NCI-H1105 treated with DMSO at 0.1 percent for 48 hours (cell line): Measurements from ENCODE around the gene POM121C.
"Not testable (repeated sequence)": the region's sequence is repeated elsewhere in the genome, so short reads cannot be mapped to it uniquely, and the experiment has no call there.

Source experiments
- DNase-seq: peaks from one replicate; lab custom pipeline; 2025; lab: John Stamatoyannopoulos, UW

The POM121C gene

GRCh38 chr7:75423481-75423880 is 62.6 kb downstream of the POM121C start:
- DNase-seq: not testable (repeated sequence)

DNA sequence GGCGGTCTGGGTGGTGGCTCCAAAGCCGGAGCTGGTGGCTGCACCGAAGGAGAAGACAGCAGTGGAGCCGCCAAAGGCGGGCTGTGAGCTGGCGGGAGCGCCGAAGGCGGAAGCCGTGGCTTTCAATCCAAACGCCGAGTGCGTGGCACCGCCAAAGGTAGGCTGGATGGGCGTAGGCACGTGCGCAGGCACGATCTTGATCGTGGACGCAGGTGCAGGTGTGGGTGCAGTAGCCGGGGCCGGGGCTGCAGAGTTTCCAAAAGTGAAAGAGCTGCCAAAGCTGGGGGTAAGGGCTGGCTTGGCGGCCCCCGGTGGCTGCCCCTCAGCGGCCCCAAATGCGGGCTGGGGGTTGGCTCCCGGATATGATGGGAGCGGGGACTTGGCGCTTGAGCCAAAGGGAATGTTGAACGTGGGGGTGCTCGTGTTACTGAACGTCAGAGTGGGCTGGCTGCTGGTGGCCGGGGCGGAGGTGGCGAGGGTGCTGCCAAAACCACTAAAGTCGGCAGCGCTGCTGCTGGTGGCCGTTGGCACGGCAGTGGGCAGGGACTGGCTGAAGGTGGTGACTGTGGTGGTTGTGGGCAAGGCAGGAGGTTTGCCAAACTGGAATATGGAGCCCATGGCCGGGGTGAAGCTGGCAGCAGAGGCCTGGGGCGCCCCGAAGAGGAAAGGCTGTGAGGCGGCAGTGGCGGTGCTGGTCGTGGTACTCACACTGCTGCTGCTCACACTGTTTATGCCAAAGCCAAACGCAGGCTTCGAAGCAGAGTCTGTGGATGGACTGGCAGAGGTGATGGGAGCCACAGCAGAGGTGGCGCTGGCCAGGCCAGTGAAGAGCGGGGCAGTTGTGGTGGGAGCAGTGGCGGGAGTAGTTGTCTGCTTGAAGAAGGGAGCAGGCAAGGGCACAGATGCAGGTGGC is 64.0 kb downstream of the POM121C start:
- DNase-seq: not testable (repeated sequence)

DNA sequence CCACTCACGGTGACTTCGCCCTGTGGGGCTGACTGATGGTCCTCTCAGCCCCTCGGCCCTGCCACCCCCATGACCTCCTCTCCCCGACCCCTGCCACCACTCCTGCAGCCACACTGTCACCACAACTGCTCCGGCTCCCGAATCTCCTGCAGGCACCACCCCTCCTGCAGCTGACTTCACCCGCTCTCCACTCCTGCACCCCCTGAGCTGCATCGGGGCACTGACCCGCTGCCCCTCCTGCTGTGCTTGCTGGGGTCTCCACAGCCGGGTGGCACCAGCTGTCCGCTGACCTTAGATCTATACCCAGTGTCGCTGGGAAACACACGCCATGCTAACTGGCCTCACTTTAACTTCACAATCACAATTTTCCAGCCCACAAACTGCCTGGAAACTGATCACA is 65.9 kb downstream of the POM121C start:
- not testable (repeated sequence) for DNase-seq

- DNase-seq: not testable (repeated sequence)
Measured at GRCh38 chr7:75419693-75420092, 66.4 kb downstream of the POM121C start.

GRCh38 chr7:75419210-75419609 is 66.9 kb downstream of the POM121C start:
- not testable (repeated sequence) for DNase-seq

GRCh38 chr7:75418292-75418858 is 67.7 kb downstream of the POM121C start:
- DNase-seq: not testable (repeated sequence)

GRCh38 chr7:75416787-75417186 is 69.3 kb downstream of the POM121C start:
- DNase-seq: not testable (repeated sequence)

- not testable (repeated sequence) for DNase-seq
Measured at GRCh38 chr7:75415829-75416373, 70.2 kb downstream of the POM121C start.

- not testable (repeated sequence) for DNase-seq
Measured at GRCh38 chr7:75415428-75415817, 70.7 kb downstream of the POM121C start.

GRCh38 chr7:75414708-75415427 is 71.2 kb downstream of the POM121C start:
- DNase-seq: not testable (repeated sequence)

GRCh38 chr7:75414204-75414603 is 71.9 kb downstream of the POM121C start:
- DNase-seq: not testable (repeated sequence)

GRCh38 chr7:75410823-75411173 is 75.3 kb downstream of the POM121C start:
- not testable (repeated sequence) for DNase-seq

DNA sequence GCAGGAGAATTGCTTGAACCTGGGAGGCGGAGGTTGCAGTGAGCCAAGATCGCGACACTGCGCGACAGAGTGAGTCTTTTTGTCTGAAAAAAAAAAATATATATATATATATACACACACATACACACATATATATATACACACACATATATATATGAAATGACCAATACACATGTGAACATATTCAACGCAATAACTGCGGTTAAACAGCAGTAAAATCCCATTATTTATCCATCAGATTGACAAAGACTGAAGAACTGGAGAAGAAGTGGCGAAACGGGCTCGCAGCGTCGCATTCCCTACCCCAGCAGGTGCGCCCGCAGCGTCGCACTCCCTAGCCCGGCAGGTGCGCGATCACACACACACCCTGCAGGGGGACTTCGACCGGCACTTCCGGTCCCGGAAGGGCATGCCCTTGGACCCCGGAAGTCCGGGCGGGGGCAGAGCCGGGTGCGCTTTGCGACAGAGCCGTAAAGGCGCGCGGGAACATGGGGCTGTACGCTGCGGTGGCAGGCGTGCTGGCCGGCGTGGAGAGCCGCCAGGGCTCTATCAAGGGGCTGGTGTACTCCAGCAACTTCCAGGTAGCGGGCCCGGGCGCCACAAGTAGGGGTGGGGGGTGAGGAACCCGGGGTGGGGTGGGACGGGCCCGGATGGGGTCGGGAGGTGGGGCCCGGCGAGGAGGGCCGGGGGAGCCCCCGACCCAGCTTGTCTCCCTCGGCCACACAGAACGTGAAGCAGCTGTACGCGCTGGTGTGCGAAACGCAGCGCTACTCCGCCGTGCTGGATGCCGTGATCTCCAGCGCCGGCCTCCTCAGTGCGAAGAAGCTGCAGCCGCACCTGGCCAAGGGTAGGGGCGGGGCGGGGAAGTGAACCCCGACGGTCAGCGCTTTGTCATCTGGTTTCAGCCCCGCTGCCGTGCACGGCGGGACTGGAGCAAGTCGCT is 75.9 kb downstream of the POM121C start:
- DNase-seq: not testable (repeated sequence)

DNA sequence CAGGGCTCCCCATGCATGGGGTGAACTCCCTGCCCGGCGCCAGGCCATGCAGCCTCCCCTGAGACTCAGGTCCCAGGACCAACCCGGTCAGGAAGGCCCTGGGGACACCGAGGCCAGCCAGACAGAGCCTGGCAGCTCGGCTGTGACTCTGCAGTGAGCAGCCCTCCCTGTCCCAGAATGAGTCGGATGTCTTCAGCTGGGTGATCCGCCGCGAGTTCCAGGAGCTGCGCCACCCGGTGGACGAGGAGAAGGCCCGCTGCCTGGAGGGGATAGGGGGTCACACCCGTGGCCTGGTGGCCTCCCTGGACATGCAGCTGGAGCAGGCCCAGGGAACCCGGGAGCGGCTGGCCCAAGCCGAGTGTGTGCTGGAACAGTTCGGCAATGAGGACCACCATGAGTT is 81.4 kb downstream of the POM121C start:
- not testable (repeated sequence) for DNase-seq

GRCh38 chr7:75403455-75404443 is 82.3 kb downstream of the POM121C start:
- not testable (repeated sequence) for DNase-seq

DNA sequence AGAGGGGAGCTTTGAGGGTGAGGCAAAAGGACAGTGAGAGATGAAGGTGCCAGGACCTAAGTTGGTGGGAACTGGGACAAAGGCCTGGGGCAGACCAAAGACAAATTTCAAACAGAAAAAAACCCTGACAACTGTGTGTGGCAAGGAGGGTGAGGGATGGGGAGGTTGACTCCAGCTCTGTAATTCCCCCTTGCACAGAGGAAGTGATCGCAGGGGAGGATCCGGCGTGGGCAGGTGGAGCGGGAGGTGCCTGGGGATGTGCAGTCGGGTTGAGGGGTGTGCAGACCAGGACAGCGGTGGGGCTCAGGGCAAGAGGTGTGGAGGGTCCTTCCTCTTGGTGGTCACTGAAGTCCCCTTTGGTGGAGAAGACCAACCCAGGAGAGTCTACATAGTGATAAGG is 85.5 kb downstream of the POM121C start:
- DNase-seq: not testable (repeated sequence)

DNA sequence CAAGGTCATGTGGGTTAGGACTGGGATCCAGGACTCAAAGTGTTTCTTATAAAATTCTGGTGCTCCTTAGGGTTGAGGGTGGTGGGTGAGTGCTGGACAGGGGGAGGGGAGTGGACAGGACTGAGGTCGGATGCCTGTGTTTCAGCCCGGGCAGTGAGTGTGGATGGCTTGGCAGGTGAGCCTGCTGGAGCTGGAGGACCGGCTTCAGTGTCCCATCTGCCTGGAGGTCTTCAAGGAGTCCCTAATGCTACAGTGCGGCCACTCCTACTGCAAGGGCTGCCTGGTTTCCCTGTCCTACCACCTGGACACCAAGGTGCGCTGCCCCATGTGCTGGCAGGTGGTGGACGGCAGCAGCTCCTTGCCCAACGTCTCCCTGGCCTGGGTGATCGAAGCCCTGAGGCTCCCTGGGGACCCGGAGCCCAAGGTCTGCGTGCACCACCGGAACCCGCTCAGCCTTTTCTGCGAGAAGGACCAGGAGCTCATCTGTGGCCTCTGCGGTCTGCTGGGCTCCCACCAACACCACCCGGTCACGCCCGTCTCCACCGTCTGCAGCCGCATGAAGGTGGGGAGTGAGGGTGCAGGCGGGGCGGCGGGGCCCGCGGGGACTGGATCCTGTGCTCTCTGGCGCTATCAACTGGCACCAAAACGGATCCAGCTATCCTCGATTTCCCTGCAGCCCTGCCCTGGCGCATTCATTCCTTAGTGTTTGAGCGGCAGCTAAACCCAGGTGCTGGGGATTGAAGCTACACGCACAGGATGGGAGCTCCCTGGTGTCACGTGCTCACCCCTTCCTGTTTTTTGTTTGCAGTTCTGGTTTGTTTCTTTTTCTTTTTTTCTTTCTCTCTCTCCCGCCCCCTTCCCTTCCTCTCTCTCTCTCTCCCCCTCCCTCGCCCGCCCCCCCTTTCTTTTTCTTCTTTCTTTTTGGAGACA is 87.1 kb downstream of the POM121C start:
- DNase-seq: not testable (repeated sequence)

- not testable (repeated sequence) for DNase-seq
Measured at GRCh38 chr7:75397865-75398264, 88.2 kb downstream of the POM121C start.

GRCh38 chr7:75395329-75395728 is 90.8 kb downstream of the POM121C start, which contains the start of gene TRIM73:
Gene TRIM73, plus strand, starts transcription at chr7:75395629. Its CDS starts 3,305 bp downstream, at chr7:75398934.
- not testable (repeated sequence) for DNase-seq
